CD4-positive, CD25-positive, alpha-beta regulatory T cell (primary cell): ENCODE results near the gene MOBP. TPM values are rescaled to one million over a fixed set of nuclear protein-coding genes. Genes with fewer than 3 reads are reported as not detected.

Experiments
- ATAC-seq, 2 donors: fragments of 150-1000 bp; cut with Tn5 transposase; one replicate each; pipeline ENCODE4 v1.10.0; 2021; ENCODE audit warnings: low read depth in 2 of 2, moderate number of reproducible peaks in 2 of 2, moderate library complexity in 1 of 2
- DNase-seq, 3 donors: peaks; one replicate each; pipeline versions ENCODE4 v3.0.0 to v3.0.0-alpha.2; 2012 to 2022; ENCODE audit warnings: mixed read lengths in 1 of 3
- H3K27ac ChIP-seq: one replicate; pipeline ENCODE4 v1.7.0; 2013; ENCODE audit warnings: mild to moderate bottlenecking, low read length; ENCODE audit not compliant: insufficient read depth, poor library complexity, severe bottlenecking
- H3K27me3 ChIP-seq: one replicate; pipeline ENCODE4 v1.7.0; 2013; ENCODE audit warnings: low read length; ENCODE audit not compliant: control insufficient read depth, insufficient read depth
- H3K36me3 ChIP-seq: one replicate; pipeline ENCODE4 v1.7.0; 2013; ENCODE audit warnings: mild to moderate bottlenecking, low read length, moderate library complexity; ENCODE audit not compliant: control insufficient read depth, insufficient read depth
- H3K4me1 ChIP-seq: 2 replicates; pipeline ENCODE4 v1.7.0; 2013; ENCODE audit warnings: mild to moderate bottlenecking, low read length; ENCODE audit not compliant: insufficient read depth, control insufficient read depth, poor library complexity, severe bottlenecking
- H3K4me3 ChIP-seq: one replicate; pipeline ENCODE4 v1.7.0; 2013; ENCODE audit warnings: low read depth, mild to moderate bottlenecking, low read length, moderate library complexity
- H3K9me3 ChIP-seq, 2 experiments: 1 replicate in 1 of 2; 2 replicates in 1 of 2; pipeline ENCODE4 v1.7.0; 2013; ENCODE audit warnings: low read length in 2 of 2, mild to moderate bottlenecking in 1 of 2, moderate library complexity in 1 of 2; ENCODE audit not compliant: control insufficient read depth in 2 of 2
- H3K27ac Mint-ChIP-seq, 3 donors: one replicate each; pipeline ENCODE4 v1.8.0; 2020 to 2022; ENCODE audit warnings: mild to moderate bottlenecking in 3 of 3, mixed read lengths in 3 of 3, moderate library complexity in 2 of 3
- H3K27me3 Mint-ChIP-seq: one replicate; pipeline ENCODE4 v1.8.0; 2022; ENCODE audit warnings: mild to moderate bottlenecking, mixed read lengths
- H3K36me3 Mint-ChIP-seq: one replicate; pipeline ENCODE4 v1.8.0; 2020; ENCODE audit warnings: mixed read lengths
- H3K4me1 Mint-ChIP-seq, 4 donors: one replicate each; pipeline ENCODE4 v1.8.0; 2020 to 2022; ENCODE audit warnings: mixed read lengths in 4 of 4, mild to moderate bottlenecking in 1 of 4
- H3K4me3 Mint-ChIP-seq, 4 donors: one replicate each; pipeline ENCODE4 v1.8.0; 2020 to 2022; ENCODE audit warnings: mild to moderate bottlenecking in 4 of 4, mixed read lengths in 4 of 4, moderate library complexity in 3 of 4
- H3K9me3 Mint-ChIP-seq, 7 donors: one replicate each; pipeline ENCODE4 v1.8.0; 2020 to 2022; ENCODE audit warnings: mixed read lengths in 7 of 7, mild to moderate bottlenecking in 3 of 7, moderate library complexity in 2 of 7
- polyA plus RNA-seq, 4 donors: library from polyadenylated mRNA; unstranded; fragments of 300-500 nt; fragmentation: Illumina TruSeq; gene quantifications; one replicate each; pipeline ENCODE4 v1.2.3, GENCODE V29; 2021
- total RNA-seq: library from RNA; stranded (reverse); gene quantifications from one replicate; pipeline ENCODE4 v1.2.3, GENCODE V29; 2022

Gene MOBP
- total and polyA plus RNA-seq, 5 donors from 2014 or later: not detected

DNA sequence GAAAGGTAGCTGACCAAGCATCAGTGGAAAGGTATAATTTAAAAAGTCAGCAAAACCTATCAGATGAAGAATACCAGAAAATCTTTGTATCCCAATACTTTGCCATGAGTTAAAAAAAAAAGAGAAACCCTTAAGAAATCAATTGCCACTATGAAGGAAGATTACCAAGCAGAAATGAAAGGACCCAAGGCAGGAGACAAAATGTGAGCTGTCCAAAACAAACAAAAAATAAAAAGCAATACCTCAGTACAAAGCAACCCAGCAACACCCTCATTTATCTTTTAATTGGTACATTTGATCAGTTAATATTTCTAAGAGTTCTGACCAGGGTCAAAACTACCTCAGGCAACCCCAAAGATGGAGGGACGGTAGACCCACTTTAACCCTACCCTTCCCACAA, 65.3 kb downstream of the MOBP start:
- peaks cover 0 to under 1% (median 0%) of the 10 kb centered on the region in 7 donors for H3K9me3 Mint-ChIP-seq
- Histone ChIP-seq H3K36me3 (no peaks in the 10 kb centered on the region), H3K9me3 (no peaks in the 10 kb centered on the region), H3K4me1 (no peaks in the 10 kb centered on the region), H3K27ac (no peak overlapping the region), H3K4me3 (no peak overlapping the region), H3K27me3 (peaks cover 4% of the 10 kb centered on the region)
- H3K4me3 Mint-ChIP-seq: no peak overlapping the region
- H3K27ac Mint-ChIP-seq: no peak overlapping the region
- no peaks in the 10 kb centered on the region for H3K4me1 Mint-ChIP-seq
- no peaks in the 10 kb centered on the region for H3K36me3 Mint-ChIP-seq
- ATAC-seq (no peak), DNase-seq (no peak)
- H3K27me3 Mint-ChIP-seq: peaks cover 19% of the 10 kb centered on the region

DNA sequence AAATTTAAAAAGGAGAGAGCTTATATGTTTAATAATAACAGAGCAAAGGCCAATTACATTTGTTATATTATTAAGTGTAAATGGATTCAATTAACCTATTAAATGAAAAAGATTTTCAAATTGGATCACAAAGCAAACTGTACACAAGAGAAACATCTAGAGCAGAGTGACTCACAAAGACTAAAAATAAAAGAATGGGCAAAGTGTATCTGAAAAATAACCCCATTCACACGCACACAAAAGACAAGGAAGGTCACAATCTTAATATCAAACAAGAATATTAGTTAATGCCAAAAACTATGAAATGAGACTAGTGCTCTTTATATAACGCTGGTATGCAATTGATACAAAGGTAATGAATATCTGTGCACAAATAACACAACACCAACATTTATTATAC, 65.7 kb downstream of the MOBP start:
- H3K27me3 Mint-ChIP-seq: peaks cover 19% of the 10 kb centered on the region
- Histone ChIP-seq H3K36me3 (no peaks in the 10 kb centered on the region), H3K27me3 (peaks cover 4% of the 10 kb centered on the region), H3K9me3 (no peaks in the 10 kb centered on the region), H3K4me3 (no peak overlapping the region), H3K4me1 (no peaks in the 10 kb centered on the region), H3K27ac (no peak overlapping the region)
- ATAC-seq (no peak), DNase-seq (no peak)
- H3K27ac Mint-ChIP-seq: no peak overlapping the region
- no peaks in the 10 kb centered on the region for H3K9me3 Mint-ChIP-seq
- H3K4me3 Mint-ChIP-seq: no peak overlapping the region
- H3K36me3 Mint-ChIP-seq: no peaks in the 10 kb centered on the region
- no peaks in the 10 kb centered on the region for H3K4me1 Mint-ChIP-seq

DNA sequence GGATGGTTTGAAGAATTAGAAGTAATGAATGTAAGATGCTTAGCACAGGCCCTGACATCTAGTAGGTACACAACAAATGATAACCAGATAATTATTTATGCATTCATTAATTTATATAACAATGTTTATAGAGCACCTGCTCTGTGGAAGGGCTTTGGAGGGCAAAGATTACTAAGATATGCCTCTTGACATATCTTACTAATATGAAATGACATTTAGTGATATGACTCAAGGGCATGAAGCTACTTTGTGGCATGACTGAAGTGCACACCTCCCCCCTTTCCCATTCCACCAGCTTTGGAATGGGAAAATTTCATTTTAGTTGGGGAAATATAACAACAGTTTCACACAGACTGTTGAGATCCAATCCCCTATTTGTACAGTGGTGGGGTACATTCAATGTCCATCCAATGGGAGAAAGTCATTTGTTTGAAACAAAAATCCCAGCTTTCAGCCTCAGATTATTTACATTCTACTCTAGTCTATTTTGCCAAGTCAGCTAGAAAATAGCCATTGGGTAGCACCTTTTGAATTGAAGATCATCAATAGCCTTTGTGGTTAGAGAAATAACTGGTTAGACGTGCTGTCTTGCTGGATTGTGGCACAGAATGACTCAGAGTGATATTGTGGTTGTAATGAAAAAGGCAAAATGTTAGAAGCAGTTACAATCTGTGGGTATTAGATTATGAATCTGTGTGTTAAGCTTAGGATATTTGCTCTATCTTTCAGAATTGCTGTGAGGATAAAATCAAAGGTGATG, 72.9 kb downstream of the MOBP start:
- Mint-ChIP-seq H3K27me3 (peaks cover 4% of the 10 kb centered on the region), H3K9me3 (no peaks in the 10 kb centered on the region), H3K4me3 (no peak overlapping the region), H3K36me3 (no peaks in the 10 kb centered on the region), H3K27ac (no peak overlapping the region), H3K4me1 (peaks cover 0 to 2% (median 0%) of the 10 kb centered on the region in 4 donors)
- H3K9me3 ChIP-seq: no peaks in the 10 kb centered on the region
- H3K36me3 ChIP-seq: no peaks in the 10 kb centered on the region
- no peaks in the 10 kb centered on the region for H3K27me3 ChIP-seq
- DNase-seq: peak in 1 of 3 donors; percentile 9
- H3K27ac ChIP-seq: no peak overlapping the region
- no peak for ATAC-seq
- no peaks in the 10 kb centered on the region for H3K4me1 ChIP-seq
- H3K4me3 ChIP-seq: no peak overlapping the region

DNA sequence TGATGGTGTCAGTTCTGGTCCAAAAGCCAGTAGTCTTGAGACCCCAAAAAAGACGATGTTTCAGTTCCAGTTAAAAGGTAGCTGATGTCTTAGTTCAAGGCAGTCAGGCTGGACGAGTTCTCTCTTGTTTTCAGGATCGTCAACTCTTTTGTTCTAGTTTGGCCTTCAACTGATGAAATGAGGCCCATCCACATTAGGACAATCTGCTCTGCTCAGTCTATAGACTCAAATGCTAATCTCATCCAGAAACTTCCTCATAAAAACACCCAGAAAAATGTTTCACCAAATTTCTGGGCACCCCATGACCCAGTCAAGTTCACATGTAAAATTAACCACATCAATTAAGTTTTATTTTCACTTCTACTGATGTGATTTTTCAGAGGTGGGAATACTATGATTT, 74.0 kb downstream of the MOBP start:
- no peak overlapping the region for H3K4me3 Mint-ChIP-seq
- Histone ChIP-seq H3K27ac (no peak overlapping the region), H3K4me1 (no peaks in the 10 kb centered on the region), H3K4me3 (no peak overlapping the region), H3K9me3 (no peaks in the 10 kb centered on the region), H3K36me3 (no peaks in the 10 kb centered on the region), H3K27me3 (no peaks in the 10 kb centered on the region)
- no peaks in the 10 kb centered on the region for H3K36me3 Mint-ChIP-seq
- DNase-seq (no peak), ATAC-seq (no peak)
- peaks cover 0 to 2% (median 0%) of the 10 kb centered on the region in 4 donors for H3K4me1 Mint-ChIP-seq
- no peak overlapping the region for H3K27ac Mint-ChIP-seq
- H3K27me3 Mint-ChIP-seq: no peaks in the 10 kb centered on the region
- no peaks in the 10 kb centered on the region for H3K9me3 Mint-ChIP-seq

DNA sequence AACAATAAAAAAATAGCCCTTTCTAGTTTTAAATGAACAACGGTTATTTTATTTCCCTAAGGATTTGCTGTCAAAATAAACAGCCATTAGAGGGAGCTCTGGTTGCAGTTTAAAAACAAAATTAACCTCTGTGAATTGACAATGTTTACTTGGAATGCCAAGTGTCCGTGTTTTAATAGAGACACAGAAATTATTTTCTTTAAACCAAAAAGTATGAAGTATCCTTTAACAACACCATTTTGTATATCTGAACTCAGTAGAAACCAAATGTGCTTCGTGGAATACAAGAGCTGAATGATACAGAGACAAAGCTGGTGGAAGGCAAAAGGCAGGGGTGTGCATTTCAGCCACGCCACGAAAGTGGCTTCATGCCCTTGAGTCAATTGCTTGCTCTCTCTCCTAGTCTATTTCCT, 74.4 kb downstream of the MOBP start:
- H3K4me3 Mint-ChIP-seq: no peak overlapping the region

DNA sequence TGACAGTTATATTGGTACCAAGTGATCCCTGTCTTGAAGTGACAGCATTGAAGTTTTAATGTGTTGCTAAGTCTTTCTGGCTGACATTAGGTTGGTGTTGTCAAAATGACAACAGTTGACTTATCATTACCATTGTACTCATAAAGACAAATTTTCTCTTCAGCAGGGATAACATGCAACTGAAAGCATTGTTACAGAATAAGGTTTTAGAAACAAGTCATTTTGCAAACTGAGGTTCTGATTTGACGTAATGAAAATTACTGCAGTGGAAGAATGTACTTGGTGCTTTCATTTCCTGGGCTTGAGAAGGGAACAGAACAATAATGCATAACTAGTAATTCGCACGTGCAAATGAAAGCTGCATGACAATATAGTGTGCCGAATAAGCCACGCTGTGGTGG, 75.1 kb downstream of the MOBP start:
- no peak for DNase-seq
- Mint-ChIP-seq H3K4me3 (peak overlapping the region in 1 of 4 donors; percentile 58), H3K9me3 (no peaks in the 10 kb centered on the region), H3K27ac (no peak overlapping the region), H3K27me3 (no peaks in the 10 kb centered on the region), H3K4me1 (peaks cover 0 to 2% (median 0%) of the 10 kb centered on the region in 4 donors), H3K36me3 (no peaks in the 10 kb centered on the region)
- ATAC-seq: no peak
- Histone ChIP-seq H3K36me3 (no peaks in the 10 kb centered on the region), H3K4me1 (no peaks in the 10 kb centered on the region), H3K27ac (no peak overlapping the region), H3K4me3 (no peak overlapping the region), H3K9me3 (no peaks in the 10 kb centered on the region), H3K27me3 (no peaks in the 10 kb centered on the region)

More for the DNA sequence above, 74.4 kb downstream of the MOBP start:
- H3K4me3 ChIP-seq: no peak overlapping the region
- no peaks in the 10 kb centered on the region for H3K36me3 Mint-ChIP-seq
- no peaks in the 10 kb centered on the region for H3K9me3 ChIP-seq
- H3K36me3 ChIP-seq: no peaks in the 10 kb centered on the region
- ATAC-seq (no peak), DNase-seq (no peak)
- no peak overlapping the region for H3K27ac ChIP-seq
- H3K27me3 ChIP-seq: no peaks in the 10 kb centered on the region
- no peaks in the 10 kb centered on the region for H3K4me1 ChIP-seq
- no peaks in the 10 kb centered on the region for H3K27me3 Mint-ChIP-seq
- peaks cover 0 to 2% (median 0%) of the 10 kb centered on the region in 4 donors for H3K4me1 Mint-ChIP-seq
- H3K9me3 Mint-ChIP-seq: no peaks in the 10 kb centered on the region
- H3K27ac Mint-ChIP-seq: no peak overlapping the region

DNA sequence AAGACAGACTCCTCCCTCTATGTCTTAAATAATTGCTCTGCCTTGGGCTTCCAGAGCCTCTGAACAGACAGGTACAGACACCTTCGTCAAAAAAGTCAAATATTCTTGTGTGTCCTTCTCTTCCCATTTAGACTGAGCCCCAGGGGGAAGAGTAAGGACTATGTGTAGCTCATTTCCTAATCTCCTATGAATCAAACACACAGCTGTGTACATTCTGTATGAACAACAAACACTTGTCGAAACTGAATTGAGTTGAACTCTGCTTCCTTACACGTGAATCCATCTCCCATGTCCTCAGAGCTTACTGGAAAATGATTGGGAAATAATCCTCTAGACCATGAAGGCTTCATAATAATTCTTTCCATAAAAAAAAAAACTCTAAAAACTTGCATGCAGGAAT, 80.8 kb downstream of the MOBP start:
- H3K4me3 Mint-ChIP-seq: no peak overlapping the region
- ATAC-seq (no peak), DNase-seq (no peak)
- no peaks in the 10 kb centered on the region for H3K4me1 Mint-ChIP-seq
- no peak overlapping the region for H3K27ac Mint-ChIP-seq
- Histone ChIP-seq H3K27me3 (no peaks in the 10 kb centered on the region), H3K4me3 (no peak overlapping the region), H3K4me1 (no peaks in the 10 kb centered on the region), H3K9me3 (no peaks in the 10 kb centered on the region), H3K36me3 (no peaks in the 10 kb centered on the region), H3K27ac (no peak overlapping the region)
- peaks cover 20% of the 10 kb centered on the region for H3K27me3 Mint-ChIP-seq
- H3K36me3 Mint-ChIP-seq: no peaks in the 10 kb centered on the region
- H3K9me3 Mint-ChIP-seq: peaks cover 0 to 18% (median 3%) of the 10 kb centered on the region in 7 donors
